ENCODE measurements around the gene PHIP.
"Not testable (repeated sequence)": the region's sequence is repeated elsewhere in the genome, so short reads cannot be mapped to it uniquely, and the experiment has no call there.

DNA sequence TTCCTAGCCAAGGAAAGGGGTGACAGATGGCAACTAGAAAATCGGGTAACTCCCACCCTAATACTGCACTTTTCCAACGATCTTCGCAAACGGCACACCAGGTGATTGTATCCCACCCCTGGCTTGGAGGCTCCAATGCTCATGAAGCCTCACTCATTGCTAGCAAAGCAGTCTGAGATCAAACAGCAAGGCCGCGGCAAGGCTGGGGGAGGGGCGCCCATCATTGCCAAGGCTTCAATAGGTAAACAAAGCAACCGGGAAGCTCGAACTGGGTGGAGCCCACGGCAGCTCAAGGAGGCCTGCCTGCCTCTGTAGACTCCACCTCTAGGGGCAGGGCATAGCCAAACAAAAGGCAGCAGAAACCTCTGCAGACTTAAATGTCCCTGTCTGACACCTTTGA lies 156.9 kb downstream of the PHIP start:
- TF ChIP-seq POLR2A (IDR thresholded peaks at IDR 0.05; ENCODE audit: low read length); GATA1 (IDR thresholded peaks at IDR 0.05; ENCODE audit: low read depth, low read length): not testable (repeated sequence)
